ENCODE results near the gene PLIN5. TPM values are rescaled to one million over a fixed set of nuclear protein-coding genes. Genes with fewer than 3 reads are reported as not detected.
A peak's percentile ranks its signal among the peaks of the same experiment; 100 is the strongest.

PLIN5 gene
- polyA plus RNA-seq, 1 donor: 2.9 TPM

DNA sequence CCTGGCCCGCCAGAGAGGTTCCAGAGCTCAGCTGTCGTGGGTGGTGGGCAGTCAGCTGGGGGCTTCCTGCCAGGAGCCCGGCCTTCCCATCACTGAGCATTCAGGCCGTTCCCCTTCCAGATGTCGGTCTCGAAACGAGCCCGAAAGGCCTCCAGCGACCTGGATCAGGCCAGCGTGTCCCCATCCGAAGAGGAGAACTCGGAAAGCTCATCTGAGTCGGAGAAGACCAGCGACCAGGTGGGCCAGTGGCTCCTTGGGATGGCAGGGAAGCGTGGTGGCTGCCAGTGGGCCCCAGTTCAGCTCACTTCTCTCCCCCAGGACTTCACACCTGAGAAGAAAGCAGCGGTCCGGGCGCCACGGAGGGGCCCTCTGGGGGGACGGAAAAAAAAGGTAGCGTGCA, 43.6 kb downstream of the PLIN5 start:
- DNase-seq (ENCODE audit: low read depth): no peak

DNA sequence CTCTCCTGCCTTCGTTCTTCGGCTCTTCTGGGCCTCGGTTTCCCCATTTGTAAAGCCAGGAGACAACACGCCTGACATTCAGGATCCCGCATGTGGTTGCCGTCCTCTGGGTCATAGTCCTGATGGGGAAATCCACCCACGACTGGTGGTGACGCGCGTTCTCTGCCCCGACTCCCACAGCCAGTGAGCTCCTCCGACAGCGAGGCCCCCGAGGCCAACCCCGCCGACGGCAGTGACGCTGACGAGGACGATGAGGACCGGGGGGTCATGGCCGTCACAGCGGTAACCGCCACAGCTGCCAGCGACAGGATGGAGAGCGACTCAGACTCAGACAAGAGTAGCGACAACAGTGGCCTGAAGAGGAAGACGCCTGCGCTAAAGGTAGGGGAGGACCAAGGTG, 46.5 kb downstream of the PLIN5 start:
- no peak for DNase-seq (ENCODE audit: low read depth)

DNA sequence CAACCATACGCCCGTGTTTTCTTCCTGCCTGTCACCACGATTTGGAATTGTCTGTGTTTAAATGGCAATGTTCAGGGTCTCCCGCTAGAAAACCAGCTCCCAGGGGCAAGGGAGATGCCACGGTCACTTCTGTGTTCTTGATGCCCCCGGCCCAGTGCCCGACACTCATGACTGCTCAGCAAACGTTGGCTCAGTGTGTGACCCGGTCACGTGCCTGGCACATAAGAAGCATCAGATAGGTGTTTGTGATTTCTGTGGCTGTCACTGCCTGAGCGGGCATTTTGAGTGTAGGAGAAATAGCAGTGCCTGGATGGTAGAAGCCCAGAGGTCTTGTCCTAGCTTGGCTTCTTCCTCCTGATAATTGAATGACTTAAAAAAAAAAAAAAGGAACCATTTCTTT, 47.5 kb downstream of the PLIN5 start:
- DNase-seq (ENCODE audit: low read depth): no peak

DNA sequence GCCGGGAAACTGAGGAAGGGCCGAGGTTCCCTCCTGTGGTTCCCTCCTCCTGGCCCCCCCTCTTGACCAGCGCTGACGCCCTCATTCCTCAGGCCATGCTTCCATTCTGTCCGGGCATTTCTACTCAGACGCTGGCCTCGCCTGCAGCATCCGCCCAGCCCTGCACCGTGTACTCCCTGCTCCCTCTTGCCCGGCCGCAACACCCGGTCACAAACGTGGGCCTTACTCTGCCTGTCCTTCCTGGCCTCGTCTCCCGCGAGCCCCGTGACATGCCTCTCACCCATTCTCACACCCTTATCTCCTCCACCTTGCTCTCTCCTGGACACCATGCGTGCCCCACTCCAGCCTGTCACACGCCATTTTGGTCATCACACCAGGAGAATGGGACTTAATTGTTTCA, 51.6 kb downstream of the PLIN5 start:
- DNase-seq (ENCODE audit: low read depth): no peak

DNA sequence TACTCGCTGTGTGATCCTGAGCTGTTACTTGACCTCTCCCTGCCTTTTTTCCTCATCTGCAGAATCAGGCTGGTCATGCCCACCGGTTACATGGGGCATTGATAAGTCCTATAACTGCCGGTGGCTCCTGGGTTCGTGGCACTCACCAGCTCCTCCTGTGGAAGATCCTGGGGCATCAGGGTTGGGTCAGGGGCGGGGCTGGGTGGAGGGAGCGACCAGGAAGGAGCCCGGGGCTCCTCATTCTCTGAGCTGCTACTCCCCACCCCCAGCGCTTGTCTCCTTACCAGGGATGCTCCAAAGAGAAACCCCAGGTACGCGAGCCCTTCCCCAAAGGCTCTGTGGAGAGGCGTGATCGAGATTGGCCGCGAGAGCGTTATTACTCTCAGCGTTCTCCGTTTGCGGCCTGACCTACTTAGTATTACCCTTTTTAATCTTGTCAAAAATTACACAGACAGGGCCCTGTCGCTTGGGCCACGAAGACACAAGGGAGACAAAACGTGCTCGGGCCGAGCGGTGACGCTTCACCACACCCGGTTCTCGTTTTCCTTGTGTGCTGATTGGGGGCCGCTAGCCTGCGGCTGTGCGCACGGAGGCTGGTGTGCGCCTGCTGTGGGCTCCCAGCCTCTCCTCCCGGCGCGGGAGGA, 52.2 kb downstream of the PLIN5 start:
- no peak for DNase-seq (ENCODE audit: low read depth)

DNA sequence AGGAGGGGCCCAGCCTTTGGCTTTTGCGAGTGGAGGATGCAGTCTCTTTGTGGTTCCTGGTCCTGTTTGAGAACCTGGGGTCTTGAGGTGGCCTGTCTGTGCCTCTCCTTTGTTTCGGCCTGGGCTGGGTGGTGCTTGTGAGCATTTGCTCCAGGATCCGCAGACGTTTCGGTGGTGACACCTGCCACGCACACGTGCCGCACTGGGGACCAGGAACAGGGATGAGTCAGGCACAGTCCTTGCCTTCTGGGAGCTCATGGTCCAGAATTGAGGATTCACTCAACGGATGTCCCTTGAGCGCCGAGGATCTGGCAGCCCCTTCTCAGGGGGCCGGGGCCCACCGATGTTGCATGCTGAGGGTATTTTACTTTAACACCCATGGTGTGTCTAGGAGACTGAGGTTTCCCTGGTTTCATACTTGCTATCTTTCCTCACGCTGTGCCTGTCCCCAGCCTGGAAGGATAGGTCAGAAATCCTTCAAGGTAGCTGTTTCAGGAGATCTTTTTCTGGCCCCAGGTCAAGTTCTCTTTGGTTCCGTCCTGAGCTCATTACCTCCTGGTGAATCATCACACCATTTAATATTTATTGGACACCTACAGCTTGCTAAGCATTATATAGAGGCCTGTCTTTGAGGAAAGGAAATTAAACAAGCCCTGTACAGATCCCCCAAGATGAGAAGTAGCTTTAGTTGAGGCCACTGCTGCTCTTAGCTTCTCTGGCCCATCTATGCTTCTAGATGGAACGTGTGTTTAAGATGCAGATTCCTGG, 57.8 kb downstream of the PLIN5 start:
- DNase-seq (ENCODE audit: low read depth): no peak

DNA sequence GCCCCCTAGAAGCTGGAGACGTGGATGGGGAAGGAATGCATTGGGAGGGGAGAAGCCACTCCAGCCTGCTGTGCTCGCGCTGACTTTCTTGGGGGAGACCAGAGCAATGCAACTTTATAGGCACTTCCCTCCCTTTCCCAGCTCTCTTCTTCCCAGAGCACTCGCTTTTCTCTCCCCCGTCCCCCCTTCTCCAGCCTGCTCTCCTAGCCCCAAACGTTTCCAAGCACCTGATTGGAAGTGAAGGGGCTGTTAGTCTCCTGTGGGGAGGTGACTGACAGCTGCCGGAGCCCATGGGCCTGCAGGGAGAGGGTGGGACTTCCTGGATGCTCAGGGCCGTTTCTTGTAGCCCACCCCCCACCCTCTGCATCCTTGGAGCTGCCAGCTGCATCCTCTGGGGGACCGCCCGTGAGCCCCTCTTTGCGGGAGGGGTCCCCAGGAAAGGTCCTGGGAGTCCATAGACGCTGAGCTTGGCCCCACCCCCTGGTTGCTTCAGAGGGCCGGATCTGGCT, 60.5 kb downstream of the PLIN5 start:
- DNase-seq (ENCODE audit: low read depth): peak; percentile 36

DNA sequence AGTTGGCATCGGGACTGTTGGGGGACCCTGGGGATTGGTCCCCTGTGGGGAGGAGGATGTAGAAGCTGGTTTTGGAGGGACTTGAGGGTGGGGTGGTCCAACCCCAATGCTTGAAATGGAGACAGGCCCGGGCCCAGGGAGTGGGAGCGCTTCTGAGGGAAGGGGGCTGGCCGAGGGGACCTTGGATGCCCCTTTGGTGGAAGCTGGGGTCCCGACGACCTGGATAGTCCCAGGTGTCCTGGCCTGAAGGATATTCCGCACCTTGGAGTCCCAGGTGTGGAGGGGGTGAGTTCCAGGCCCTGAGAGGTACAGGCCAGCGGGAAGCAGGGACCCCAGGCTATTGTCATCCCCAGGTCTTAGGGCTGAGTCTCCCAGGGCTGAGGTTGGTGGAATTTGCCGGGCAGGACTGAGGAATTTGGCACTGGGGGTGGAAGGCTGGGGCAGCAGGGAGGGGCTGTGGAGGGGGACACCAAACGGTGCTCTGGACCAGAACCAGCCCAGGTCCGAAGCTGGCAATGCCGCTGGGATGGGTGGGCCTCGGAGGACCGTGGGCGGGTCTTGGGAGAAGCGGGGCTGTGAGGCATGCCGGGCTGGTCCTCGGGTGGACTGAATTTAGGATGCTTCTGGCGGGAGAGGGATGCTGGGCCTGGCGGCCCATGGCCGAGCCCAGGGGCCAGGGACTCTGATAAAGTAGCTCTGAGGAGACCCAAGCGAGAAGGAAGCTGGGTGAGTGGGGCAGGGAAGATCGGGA, 61.1 kb downstream of the PLIN5 start:
- DNase-seq (ENCODE audit: low read depth): no peak

DNA sequence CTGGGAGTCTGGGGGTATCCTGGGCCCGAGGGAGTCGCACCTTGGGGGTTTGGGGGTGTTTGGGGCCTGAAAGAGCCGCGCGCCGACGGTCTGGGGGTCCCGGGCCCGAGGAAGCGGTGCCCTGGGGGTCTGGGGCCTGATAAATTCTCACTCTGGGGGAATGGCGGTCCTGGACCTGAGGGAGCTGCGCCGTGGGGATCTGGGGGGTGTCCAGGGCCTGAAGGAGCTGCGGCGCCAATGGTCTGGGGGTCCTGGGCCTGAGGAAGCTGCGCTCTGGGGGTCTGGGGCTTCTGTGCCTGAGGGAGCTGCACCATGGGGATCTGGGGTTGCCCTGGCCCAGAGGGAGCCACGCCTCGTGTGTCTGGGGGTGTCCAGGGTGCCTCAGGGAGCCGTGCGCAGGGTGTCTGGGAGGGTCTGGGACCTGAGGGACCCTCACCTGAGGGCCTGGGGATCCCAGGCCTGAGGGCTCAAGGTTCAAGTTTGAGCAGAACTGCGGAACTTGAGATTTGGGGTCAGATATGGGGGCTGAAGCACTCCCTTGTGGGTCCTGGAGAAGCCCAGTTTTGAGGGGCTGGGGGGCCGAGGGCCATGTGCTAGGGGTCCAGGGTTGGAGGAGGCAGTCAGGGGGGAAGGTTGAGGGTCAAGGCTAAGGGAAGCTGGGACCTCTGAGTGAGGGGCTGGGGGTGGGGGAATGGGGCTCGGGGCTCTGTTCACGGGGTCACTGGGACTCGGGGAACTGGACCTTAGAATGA, 61.8 kb downstream of the PLIN5 start:
- DNase-seq (ENCODE audit: low read depth): no peak

Other genes with a start within 250 kb of the PLIN5 start
- 0.46 TPM for gene TMIGD2, start 232.8 kb downstream of the PLIN5 start, polyA plus RNA-seq (ENCODE audit: insufficient read length)
- gene FSD1, start 230.6 kb downstream of the PLIN5 start, polyA plus RNA-seq (ENCODE audit: insufficient read length): 2.4 TPM
- gene STAP2, start 196.4 kb downstream of the PLIN5 start, polyA plus RNA-seq (ENCODE audit: insufficient read length): 4.9 TPM
- 15.9 TPM for gene MPND, start 191.7 kb downstream of the PLIN5 start, polyA plus RNA-seq (ENCODE audit: insufficient read length)
- gene SH3GL1, start 134.7 kb downstream of the PLIN5 start, polyA plus RNA-seq (ENCODE audit: insufficient read length): 57.7 TPM
- 11.1 TPM for gene CHAF1A, start 132.6 kb downstream of the PLIN5 start, polyA plus RNA-seq (ENCODE audit: insufficient read length)
- 106 TPM for gene UBXN6, start 77.4 kb downstream of the PLIN5 start, polyA plus RNA-seq (ENCODE audit: insufficient read length)
- gene HDGFL2, start 62.9 kb downstream of the PLIN5 start, polyA plus RNA-seq (ENCODE audit: insufficient read length): 70.0 TPM
- gene PLIN4, start 16.7 kb downstream of the PLIN5 start, polyA plus RNA-seq (ENCODE audit: insufficient read length): 12.8 TPM
- gene LRG1, start 4.8 kb upstream of the PLIN5 start, polyA plus RNA-seq (ENCODE audit: insufficient read length): 0.49 TPM
- 44.3 TPM for gene SEMA6B, start 24.5 kb upstream of the PLIN5 start, polyA plus RNA-seq (ENCODE audit: insufficient read length)
- 9.5 TPM for gene TNFAIP8L1, start 104.3 kb upstream of the PLIN5 start, polyA plus RNA-seq (ENCODE audit: insufficient read length)
- gene MYDGF, start 135.1 kb upstream of the PLIN5 start, polyA plus RNA-seq (ENCODE audit: insufficient read length): 55.5 TPM
- gene DPP9, start 188.6 kb upstream of the PLIN5 start, polyA plus RNA-seq (ENCODE audit: insufficient read length): 24.2 TPM